NCI-H1105 (cell line): Measurements from ENCODE around the gene PRC1.
"Not testable (repeated sequence)": the region's sequence is repeated elsewhere in the genome, so short reads cannot be mapped to it uniquely, and the experiment has no call there.

ENCODE experiments used
- DNase-seq: peaks from one replicate; lab custom pipeline; 2025; lab: John Stamatoyannopoulos, UW

Gene PRC1, protein sequence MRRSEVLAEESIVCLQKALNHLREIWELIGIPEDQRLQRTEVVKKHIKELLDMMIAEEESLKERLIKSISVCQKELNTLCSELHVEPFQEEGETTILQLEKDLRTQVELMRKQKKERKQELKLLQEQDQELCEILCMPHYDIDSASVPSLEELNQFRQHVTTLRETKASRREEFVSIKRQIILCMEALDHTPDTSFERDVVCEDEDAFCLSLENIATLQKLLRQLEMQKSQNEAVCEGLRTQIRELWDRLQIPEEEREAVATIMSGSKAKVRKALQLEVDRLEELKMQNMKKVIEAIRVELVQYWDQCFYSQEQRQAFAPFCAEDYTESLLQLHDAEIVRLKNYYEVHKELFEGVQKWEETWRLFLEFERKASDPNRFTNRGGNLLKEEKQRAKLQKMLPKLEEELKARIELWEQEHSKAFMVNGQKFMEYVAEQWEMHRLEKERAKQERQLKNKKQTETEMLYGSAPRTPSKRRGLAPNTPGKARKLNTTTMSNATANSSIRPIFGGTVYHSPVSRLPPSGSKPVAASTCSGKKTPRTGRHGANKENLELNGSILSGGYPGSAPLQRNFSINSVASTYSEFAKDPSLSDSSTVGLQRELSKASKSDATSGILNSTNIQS

DNA sequence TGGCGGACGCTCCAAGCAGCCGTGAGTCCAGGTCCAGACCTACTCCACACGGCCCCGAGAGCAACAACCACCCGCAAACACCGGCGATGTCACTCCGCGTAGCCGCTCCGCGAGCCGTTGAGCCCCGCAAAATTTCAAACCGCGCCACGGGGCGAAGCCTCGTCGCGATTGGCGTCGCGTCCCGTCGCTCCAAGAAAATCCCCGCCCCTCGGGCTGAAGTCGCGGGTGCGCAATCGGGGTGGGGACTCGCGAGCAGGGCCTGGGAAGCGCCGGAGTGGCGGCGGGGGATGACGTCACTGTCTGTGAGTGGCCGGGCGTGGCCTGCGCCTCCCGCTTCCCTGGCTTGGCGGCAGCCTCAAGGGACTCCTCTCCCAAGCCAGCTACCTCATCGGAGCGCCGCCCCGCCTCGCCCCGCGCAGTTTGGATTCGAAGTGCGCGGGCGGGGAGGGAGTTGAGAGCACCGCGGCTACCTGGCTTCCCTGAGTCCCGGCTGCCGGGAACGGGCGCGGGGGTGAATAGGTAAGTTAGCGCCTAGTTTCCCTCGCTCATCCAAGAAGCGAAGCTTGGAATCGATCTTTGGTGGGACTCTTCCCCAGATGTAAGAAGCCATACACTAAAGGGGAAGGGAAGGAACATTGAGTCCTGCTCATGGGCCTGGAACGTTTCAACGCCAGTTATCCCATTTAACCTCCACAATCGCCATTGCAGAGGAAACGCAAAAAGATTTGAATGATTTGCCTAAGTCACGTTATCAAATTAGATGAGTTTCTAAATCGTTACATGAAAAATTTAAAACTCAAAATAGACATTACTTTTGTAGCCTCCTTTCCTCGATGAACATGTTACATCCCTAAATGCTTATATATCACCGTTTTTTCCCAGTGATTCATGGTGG lies at the start of gene PRC1:
Gene PRC1, minus strand, starts transcription at position 119 of the 895 bp plus-strand sequence. Its CDS starts 118 bp downstream, at position 1.
- DNase-seq: peak; percentile 88

DNA sequence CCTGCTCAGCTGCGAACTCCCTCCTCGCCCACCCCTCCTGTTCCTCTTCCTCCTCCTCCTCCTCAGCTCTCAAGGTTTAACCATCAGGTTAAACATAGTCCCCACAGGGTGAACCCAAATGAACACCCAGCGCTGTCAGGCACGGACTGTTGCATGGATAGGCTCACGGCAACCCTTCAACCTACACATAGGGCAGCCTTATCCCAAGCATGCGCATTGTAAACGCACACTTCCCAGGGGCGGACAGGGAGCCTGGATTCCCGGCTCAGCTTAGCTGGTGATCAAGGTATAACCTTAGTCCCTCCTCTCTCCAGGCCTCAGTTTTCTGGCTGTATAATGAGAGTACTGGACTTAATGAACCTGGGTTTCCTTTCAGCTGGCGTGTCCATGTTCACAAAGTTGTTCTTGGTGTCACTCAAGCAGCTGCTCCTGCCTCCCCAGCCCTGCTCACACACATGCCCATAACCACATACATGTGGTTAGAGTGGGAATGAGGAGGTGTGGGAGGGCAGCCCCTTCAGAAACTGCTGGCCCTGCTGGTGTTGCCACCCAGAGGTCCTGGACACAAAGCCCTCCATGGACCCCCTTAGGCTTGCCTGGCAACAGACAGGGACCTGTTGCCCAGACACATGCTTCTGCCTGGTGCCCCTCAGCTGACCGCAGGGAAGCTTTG lies 49.0 kb upstream of the PRC1 start:
- no peak for DNase-seq

DNA sequence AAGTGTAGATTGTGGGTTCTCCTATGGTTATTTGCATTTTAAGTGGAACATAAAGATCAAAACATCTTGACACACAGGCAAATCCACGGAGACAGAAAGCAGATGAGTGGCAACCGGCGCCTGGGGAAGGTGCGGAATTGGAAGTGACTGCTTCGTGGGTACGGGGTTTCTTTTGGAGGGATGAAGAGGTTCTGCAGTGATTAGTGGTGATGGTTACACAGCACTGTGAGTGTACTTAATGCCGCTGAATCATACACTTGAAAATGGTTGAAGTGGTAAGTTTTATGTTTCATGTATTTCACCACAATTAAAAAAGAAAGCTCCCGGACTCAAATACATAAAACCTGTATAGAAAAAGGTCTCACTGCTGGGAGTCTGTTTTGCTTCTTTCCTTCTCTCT lies 46.5 kb upstream of the PRC1 start:
- DNase-seq: no peak

DNA sequence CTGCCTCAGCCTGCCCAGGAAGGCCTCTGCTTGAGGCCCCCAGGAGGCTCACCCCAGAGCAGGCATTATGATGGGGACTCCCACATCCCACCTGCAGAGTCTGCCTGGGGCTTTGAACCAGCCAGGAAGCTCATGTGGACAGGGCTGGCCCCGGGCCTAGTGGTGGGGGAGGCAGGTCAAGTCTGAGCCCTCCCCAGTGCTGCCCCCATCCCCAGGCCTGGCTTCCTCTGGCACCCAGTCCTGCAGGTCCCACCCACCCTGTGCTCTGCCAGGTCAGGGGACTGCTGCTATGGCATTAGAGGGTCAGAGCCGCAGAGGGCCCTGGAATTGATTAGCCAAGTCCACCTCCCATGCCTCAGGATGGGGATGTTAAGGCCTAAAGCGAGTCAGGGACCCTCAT lies 45.7 kb upstream of the PRC1 start:
- no peak for DNase-seq

DNA sequence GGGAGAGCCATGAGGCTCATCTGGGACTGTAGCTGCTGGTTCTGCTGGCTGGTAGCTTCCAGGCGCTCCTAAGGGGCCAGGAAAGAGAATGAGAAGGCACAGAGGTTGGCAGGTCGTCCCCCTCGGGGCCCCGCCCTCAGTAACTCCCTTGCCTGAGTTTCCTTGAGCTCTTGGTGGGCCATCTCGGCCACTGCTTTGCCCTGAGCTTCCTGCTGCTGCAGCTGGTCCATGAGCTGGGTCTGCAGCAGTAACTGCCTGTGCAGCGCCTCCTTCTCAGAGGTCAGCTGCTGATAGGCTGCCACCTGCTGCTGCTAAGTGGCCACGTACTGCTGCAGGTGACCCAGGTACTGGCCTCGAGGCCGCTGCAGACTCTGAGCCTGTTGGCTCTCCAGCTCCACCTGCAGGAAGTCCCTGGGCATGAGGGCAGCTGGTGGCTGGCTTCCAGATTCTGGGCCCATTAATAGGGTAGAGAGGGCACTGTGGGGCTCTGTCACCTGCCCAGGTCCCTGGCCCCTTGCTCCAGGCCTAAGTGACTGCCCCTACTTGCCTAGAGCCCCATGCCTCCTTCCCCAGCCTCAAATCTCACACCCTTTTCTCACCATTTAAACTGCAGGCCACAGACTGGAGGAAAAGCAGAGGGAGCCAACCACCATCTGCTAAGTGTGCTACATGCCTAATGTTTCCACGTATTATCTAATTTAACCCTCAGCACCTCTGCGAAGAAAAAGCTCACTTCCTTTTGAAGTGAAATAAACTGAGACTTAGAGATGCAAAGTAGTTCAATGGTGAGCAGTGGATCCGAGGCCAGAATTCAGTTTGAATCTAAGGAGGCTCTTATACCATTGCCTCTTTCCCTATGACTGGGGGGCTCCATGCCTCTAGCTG lies 38.8 kb upstream of the PRC1 start:
- DNase-seq: peak; percentile 57

DNA sequence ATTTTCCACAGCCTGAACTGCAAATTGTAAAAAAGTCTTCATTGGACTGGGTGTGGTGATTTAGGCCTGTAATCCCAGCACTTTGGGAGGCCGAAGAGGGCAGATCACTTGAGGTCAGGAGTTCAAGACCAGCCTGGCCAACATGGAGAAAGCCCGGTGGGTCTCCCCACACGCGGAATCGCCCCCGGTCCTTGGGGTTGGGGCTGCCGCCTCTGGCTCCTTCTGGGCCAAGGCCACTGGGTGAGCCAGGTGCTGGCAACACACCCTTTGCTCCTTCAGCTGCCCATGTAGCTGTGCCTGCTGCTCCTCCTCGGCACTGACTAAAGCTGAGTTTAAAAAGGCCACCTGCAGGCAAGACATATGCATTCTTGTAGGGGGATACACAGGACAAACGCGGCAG lies 37.5 kb upstream of the PRC1 start:
- no peak for DNase-seq

DNA sequence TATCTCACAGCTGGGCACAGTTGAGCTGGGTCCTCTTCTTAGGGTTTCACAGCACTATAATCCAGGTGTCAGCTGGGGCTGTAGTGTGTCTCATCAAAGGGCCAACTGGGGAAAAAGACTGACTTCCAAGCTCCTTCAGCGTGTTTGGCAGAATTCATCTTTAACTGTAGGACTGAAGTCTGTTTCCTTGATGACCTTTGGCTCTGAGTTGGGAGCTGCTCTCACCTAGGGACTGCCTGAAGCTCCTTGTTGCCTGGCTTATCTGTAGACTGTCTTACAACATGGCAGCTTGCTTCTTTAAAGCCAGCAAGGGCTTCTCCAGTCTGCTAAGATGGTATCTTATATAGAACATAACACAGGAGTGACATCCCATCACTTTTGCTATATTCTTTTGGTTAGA lies 33.3 kb upstream of the PRC1 start:
- DNase-seq: no peak

DNA sequence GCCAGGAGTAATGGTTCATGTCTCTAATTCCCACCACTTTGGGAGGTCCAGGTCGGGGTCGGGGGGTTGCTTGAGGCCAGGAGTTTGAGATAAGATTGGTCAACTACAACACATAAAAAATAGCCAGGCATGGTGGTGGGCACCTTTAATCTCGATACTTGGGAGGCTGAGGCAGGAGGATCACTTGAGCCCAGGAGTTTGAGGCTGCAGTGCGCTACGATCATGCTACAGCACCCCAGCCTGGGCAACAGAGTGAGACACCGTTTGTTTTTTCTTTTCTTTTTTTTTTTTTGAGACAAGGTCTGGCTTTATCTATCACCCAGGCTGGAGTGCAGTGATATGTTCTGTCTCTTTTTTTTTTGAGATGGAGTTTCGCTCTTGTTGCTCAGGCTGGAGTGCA lies 29.4 kb upstream of the PRC1 start:
- DNase-seq: no peak

DNA sequence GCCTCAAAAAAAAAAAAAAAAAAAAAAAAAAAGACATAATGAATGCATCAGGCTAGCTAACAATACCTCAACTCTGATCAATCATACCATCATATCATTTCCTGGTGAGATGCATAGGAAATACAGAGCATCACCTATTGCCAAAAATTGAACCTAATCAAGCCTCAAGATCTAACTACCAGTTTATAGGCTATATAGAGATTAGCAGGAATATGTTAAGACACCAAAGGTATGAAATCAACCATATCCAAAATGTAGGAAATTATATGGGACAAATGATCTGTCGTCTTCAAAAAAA lies 28.4 kb upstream of the PRC1 start:
- DNase-seq: no peak

DNA sequence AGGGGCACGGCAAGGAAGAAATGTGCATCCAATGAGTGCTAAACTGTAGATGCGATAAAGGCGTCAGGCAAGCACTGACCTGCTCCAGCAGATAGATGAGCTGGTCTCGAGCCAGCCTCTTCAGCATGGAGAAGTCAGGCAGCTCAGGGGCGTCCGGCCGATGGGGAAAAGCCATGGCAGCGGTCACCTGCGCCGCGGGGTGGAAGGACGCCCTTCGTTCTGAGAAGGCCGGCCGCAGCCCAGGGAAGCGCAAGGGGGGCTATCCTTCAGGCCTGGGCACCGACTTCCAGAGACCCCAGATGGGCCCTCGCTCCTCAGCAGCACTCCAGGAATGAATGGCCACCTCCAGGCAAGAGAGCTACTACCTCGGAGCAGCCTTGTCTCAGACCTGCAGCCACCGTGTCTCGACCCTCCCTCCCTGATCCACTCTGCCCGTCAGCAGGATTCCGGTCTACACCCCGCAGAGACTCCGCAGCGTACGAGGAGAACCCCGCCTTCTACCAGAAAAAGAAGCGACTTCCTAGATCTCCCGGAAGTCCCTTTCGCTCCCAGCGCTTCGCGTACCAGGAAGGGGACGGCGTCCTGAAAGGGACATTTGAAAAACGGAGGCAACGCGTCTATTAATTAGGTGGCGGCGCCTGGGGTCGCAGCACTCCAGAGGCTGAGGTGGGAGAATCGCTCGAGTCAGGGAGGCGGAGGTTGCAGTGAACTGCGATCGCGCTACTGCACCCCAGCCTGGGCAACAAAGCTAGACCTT lies 27.9 kb upstream of the PRC1 start, which contains the start of gene VPS33B:
Gene VPS33B, minus strand, starts transcription at position 520 of the 757 bp plus-strand sequence. Its CDS starts 345 bp downstream, at position 175.
- DNase-seq: peak; percentile 69

DNA sequence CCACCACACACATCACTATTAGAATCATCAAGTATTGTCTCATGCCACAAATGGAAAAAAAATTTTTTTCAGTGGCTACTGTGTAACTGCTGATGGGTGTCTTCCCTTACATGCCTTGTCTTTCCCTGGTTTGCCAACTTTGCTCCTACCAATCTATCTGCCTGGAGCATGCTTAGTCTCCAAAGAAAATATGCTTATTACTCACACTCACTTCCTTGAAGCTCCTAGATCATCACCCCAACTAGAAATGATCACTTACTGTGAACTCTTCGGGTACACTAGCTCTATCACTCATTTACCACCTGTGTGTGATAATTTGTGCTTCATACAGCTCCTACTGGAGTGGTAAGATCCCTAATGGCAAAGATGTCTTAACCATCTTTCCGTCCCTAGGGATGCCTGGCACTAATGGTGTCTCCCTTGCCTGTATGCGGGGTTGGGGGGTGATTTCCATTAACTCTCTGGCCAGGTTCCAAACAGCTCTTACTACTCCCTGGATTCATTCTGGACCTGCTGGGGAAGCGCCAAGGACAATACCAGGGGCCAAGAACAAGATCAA lies 27.3 kb upstream of the PRC1 start:
- peak; percentile 50 for DNase-seq

DNA sequence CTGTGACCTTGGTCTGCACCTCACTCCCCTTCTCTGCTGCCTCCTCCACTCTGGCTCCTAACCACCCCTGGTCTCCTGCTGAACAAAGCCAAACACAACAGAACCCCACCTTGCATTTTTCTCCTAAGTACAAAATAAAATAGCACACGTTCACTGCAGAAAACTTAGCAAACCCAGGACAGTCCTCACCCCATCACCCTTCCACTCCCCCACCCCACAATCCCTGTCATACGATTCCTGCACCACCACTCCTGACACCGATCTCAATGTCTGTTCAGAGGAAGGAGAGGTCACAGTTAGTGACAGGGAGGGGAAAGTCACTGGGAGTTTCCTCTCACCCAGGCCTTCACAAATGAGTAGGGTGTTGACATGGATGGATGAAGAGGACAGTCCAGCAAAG lies 23.8 kb upstream of the PRC1 start:
- no peak for DNase-seq

DNA sequence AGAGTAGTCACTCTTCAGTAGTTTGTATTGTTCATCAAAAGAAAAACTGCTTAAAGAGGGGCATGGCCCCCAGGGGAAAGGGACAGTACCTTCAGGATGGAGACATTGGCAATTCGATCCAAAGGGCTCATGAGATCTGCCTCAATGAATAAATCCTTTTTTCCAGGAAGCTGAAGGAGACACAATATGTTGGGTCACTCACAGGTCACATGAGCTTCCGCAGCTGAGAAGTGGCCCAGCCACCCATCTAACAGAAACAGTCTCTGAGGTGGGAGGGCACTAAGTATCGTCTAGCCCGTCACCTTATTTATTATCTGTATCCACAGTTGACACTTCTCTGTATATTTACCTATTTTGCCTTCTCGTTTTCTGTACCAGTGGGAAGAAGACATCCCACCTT lies 23.4 kb upstream of the PRC1 start:
- DNase-seq: no peak

DNA sequence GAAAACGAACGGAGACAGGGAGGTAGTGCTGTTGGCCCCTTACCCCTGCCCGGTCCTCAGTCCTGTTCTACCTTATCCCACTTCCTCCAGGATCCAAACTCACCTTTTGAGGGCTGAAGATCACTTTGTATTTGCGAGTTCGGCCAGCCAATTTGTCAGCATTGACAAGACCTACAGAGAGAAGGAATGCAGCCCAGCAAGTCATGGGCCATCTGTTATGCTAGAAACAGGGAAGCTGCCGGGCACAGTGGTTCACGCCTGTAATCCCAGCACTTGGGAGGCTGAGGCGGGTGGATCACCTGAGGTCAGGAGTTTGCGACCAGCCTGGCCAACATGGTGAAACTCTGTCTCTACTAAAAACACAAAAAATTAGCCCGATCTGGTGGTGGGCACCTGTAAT lies 19.4 kb upstream of the PRC1 start:
- not testable (repeated sequence) for DNase-seq

DNA sequence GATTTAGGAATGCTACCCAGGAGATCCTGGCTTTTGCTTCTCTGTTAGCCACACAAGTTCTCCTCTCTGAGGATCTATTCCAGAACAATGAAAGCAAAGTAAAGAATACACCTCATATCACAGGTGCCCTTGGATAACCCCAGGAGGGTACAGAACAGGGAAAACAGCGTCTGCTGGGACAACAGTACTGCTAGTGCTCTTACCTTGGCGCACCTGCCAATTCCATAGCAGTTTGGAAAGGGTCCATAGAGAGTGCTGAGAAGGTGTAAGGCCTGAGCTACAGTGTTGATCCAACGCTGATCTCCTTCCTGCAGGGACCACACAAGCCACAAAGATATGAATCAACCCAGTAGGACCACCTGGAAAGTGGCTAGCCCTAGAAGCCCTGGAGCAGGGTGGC lies 12.9 kb upstream of the PRC1 start:
- no peak for DNase-seq

DNA sequence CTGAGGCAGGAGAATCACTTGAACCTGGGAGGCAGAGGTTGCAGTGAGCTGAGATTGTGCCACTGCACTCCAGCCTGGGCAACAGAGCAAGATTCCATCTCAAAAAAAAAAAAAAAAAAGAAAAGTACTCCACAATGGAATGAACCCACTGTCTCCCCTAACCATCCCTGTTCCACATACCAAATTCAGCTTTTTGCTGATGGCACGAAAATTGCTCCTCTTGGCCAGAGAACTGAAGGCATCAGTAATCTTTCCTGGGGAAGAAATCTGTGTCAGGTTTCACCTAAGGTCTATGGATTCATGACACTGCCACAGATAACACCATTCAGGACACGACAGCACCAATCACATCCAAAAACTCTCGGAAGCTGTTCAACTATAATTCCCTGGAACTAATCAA lies 6.9 kb upstream of the PRC1 start:
- no peak for DNase-seq

DNA sequence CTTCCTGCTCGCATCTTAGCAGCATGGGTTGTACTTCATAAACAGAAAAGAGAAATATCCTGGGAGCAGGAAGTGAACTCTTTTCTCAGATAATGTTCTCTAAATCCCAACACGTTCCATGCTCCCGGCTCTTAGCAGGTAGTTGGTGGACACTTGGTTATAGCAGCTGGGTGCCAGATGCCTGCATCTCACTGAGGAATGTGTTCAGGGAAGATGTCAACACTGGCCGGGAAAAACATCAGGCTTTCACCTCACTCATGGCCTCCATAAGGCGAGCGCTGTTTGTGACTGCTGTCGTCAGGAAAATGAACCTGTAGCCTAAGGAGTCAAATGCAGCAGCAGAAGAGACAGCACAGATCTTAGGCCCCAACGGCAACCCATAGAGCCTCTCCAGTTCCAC lies 4.4 kb upstream of the PRC1 start:
- no peak for DNase-seq

DNA sequence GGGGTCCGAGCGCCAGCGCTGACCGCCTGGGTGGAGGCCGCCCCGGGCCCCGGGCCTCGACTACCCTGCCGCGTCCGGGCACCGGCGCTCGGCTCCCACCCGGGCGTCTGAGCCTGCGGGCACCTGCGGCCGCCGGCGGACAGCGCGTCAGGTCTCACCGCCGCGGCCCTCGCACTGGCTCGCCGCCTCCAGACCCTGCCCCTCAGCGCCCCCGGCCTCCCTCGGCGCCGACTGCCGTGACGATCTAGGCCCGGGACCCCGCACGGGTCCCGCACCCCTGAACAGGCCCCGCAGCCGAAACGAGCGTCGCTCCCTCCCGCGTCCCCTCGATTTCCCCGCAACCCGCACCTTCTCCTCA lies 297 bp downstream of the PRC1 start:
- DNase-seq: no peak

DNA sequence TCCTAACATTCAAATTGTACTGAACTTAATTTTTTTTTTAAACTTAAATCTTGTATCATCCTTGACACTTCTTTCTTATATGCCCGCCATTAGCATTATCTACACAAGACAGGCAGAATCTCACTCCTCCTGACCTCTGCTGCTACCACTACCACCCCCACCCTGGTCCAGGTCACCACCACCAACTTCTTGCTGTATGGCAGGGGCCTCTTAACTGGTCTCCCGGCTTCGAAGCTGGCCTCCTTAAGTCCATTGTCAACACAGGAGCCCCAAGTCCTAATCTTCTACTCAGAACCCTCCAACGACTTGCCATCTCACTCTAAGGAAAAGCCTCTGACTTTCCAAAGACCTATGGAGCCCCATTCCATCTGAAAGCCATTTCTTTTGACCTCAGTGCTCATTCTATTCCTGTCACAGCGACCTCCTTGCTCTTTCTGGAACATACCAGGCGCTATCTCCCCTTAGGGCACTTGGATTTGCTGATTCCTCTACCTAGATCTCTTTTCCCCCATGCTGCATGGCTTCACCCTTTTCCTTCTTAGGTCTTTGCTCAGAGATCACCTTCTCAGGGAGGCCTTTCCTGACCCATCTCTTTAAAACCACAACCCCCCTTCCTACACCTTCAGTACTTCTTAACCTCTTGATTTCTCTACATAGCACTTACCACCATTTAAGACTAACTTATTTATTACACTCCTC lies 2.6 kb downstream of the PRC1 start:
- DNase-seq: no peak

DNA sequence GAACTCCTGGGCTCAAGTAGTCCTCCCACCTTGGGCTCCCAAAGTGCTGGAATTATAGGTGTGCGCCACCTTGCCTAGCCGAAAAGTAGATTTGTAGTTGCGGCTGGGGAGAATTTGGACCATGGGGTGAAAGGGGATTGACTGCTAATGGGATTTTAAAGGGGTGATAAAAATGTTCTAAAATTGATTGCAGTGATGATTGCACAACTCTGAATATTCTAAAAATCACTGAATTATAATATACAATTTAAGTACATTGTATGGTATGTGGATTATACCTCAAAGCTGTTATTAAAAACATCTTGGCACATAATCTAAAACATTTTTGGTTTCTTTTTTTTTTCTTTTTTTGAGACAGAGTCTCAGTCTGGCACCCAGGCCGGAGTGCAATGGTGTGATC lies 3.9 kb downstream of the PRC1 start:
- no peak for DNase-seq
